ENCODE results near the gene PGAP2. TPM values are rescaled to one million over a fixed set of nuclear protein-coding genes. Genes with fewer than 3 reads are reported as not detected.
A peak's percentile ranks its signal among the peaks of the same experiment; 100 is the strongest.

Gene PGAP2
- total and polyA plus RNA-seq, 10 of the 15 experiments (the other 5 are each of a cell fraction or from before 2014, with no cell fraction given): 12.3 to 37.4 (median 31.9) TPM

- H3K27me3 ChIP-seq (replicated peaks in 1 of 2; ENCODE audit: control insufficient read depth in 2 of 2, insufficient read depth in 2 of 2, low read length in 1 of 2): no peaks in the 10 kb centered on the region
- intact Hi-C loops (cut with micrococcal nuclease; ENCODE audit: unreplicated experiment): loop anchor here (2.0 kb wide), 3 partner anchors 24 to 94 kb away; no protein-coding TSS in a partner anchor
- SMC1A ChIA-PET (ENCODE audit: uncharacterized antibody, unreplicated experiment): interaction anchor here (0.5 to 21.1 kb wide), 43 partner anchors 9 to 328 kb away, joined by 3 to 805 read pairs (median 6); partner anchors contain the start of genes PGAP2 and RHOG
- peak overlapping the region; percentile 97 for H3K27ac ChIP-seq (ENCODE audit: control insufficient read depth, insufficient read depth)
- peak overlapping the region; percentile 95 for H3K9ac ChIP-seq (ENCODE audit: control insufficient read depth, insufficient read depth, low read length)
- H2AFZ ChIP-seq (ENCODE audit: control insufficient read depth, low read depth, low read length): peak overlapping the region; percentile 97
- in situ Hi-C loops (cut with MboI): loop anchor here (25.0 kb wide), 2 partner anchors 1483 to 1833 kb away; partner anchors contain the start of genes OR51B5, TRIM22 and TRIM5
- H3K9me3 ChIP-seq (replicated peaks; ENCODE audit: control insufficient read depth, insufficient read depth, low read length): no peaks in the 10 kb centered on the region
- POLR2A ChIA-PET: interaction anchor here (0.6 to 13.2 kb wide), 24 partner anchors 10 to 218 kb away, joined by 3 to 405 read pairs (median 4); partner anchors contain the start of genes NUP98, PGAP2 and RHOG
- H3K36me3 ChIP-seq (ENCODE audit: control insufficient read depth in 2 of 2, insufficient read depth in 2 of 2, low read length in 1 of 2): no peaks in the 10 kb centered on the region
- H3K4me3 ChIP-seq: peak overlapping the region; percentile 57; the same call in 1 of the 2 replicates
- DNase-seq (ENCODE audit: low read depth, low spot score): no peak
- peak overlapping the region; percentile 99 for H3K4me2 ChIP-seq (ENCODE audit: control insufficient read depth, insufficient read depth)
- H3K79me2 ChIP-seq (ENCODE audit: control insufficient read depth, insufficient read depth, low read length): peaks cover 42% of the 10 kb centered on the region
- FAIRE-seq: no peak
- no peak for ATAC-seq
- RAD21 ChIA-PET (ENCODE audit: unreplicated experiment): interaction anchor here (0.7 to 16.5 kb wide), 46 partner anchors 10 to 333 kb away, joined by 3 to 605 read pairs (median 7); partner anchors contain the start of genes PGAP2 and RHOG
- under 1% methylated on average over 7 of the region's 7 CpGs for WGBS (ENCODE audit: insufficient coverage, insufficient replicate concordance, low lambda C conversion rate, missing lambda C conversion rate)
- peaks cover 30% of the 10 kb centered on the region for H3K4me1 ChIP-seq (ENCODE audit: control insufficient read depth, insufficient read depth, low read length)
- H4K20me1 ChIP-seq (ENCODE audit: control insufficient read depth, insufficient read depth): no peaks in the 10 kb centered on the region
- no TSS peak for BruUV-seq (replicated peaks)
- CTCF ChIA-PET: interaction anchor here (0.6 to 39.6 kb wide), 54 partner anchors 5 to 1884 kb away, joined by 3 to 1047 read pairs (median 7); partner anchors contain the start of genes PGAP2, RHOG and STIM1
- TF ChIP-seq ASH2L (IDR thresholded peaks at IDR 0.05; ENCODE audit: borderline replicate concordance, low read depth) (0 out of 2 replicates have a peak, but pooled peaks have one; percentile 2), PKNOX1 (IDR thresholded peaks at IDR 0.05) (no peak), FOXM1 (IDR thresholded peaks at IDR 0.05; ENCODE audit: low read depth, low read length) (no peak), CHD2 (IDR thresholded peaks at IDR 0.05; ENCODE audit: borderline replicate concordance, low read depth, low read length) (no peak), SMARCA5 (IDR thresholded peaks at IDR 0.05) (peak; percentile 22; the same call in 1 of the 2 replicates), SP1 (IDR thresholded peaks at IDR 0.05; ENCODE audit: low read depth, low read length) (peak; percentile 3), ZNF687 (IDR thresholded peaks at IDR 0.05) (peak; percentile 44; the same call in 1 of the 2 replicates), CHD1 (IDR thresholded peaks at IDR 0.05; ENCODE audit: low read depth, low read length) (0 out of 2 replicates have a peak, but pooled peaks have one; percentile 68), SMAD5 (IDR thresholded peaks at IDR 0.05; ENCODE audit: low read depth) (0 out of 2 replicates have a peak, but pooled peaks have one; percentile 16), FOXK2 (IDR thresholded peaks at IDR 0.05) (peak; percentile 88), ATF7 (IDR thresholded peaks at IDR 0.05; ENCODE audit: low read depth) (peak; percentile 92), BCLAF1 (IDR thresholded peaks at IDR 0.05) (peak; percentile 72; the same call in 1 of the 2 replicates), JUND (IDR thresholded peaks at IDR 0.05; ENCODE audit: low read depth, low read length) (0 out of 2 replicates have a peak, but pooled peaks have one; percentile 41), RAD51 (IDR thresholded peaks at IDR 0.05) (peak; percentile 16; the same call in 1 of the 2 replicates), HDGF (IDR thresholded peaks at IDR 0.05) (peak; percentile 86; the same call in 1 of the 2 replicates), PML (IDR thresholded peaks at IDR 0.05; ENCODE audit: low read length) (peak; percentile 50; the same call in 1 of the 2 replicates)
These were observed 46.3 kb downstream of the PGAP2 start for GRCh38 chr11:3854660-3854976.

Data from GM12878 (cell line).